Subcutaneous abdominal adipose tissue (tissue), 5 donors: ENCODE measurements around the gene RALGPS2.

Source experiments
- H3K27ac ChIP-seq: one replicate; pipeline ENCODE4 v1.7.0; 2013; ENCODE audit warnings: low read depth, mild to moderate bottlenecking, inconsistent platforms, low read length, moderate library complexity
- H3K27me3 ChIP-seq, 5 donors: one replicate each; pipeline ENCODE4 v1.7.0; 2013; ENCODE audit warnings: low read length in 5 of 5, inconsistent platforms in 1 of 5; ENCODE audit not compliant: control insufficient read depth in 5 of 5, insufficient read depth in 4 of 5
- H3K36me3 ChIP-seq, 5 donors: one replicate each; pipeline ENCODE4 v1.7.0; 2013; ENCODE audit warnings: low read length in 5 of 5; ENCODE audit not compliant: control insufficient read depth in 5 of 5, insufficient read depth in 5 of 5
- H3K4me1 ChIP-seq, 5 donors: one replicate each; pipeline ENCODE4 v1.7.0; 2013; ENCODE audit warnings: low read length in 5 of 5, mild to moderate bottlenecking in 3 of 5, moderate library complexity in 1 of 5; ENCODE audit not compliant: control insufficient read depth in 5 of 5, insufficient read depth in 5 of 5
- H3K4me3 ChIP-seq, 5 donors: one replicate each; pipeline ENCODE4 v1.7.0; 2013; ENCODE audit warnings: low read length in 5 of 5, low read depth in 1 of 5
- H3K9ac ChIP-seq, 5 donors: one replicate each; pipeline ENCODE4 v1.7.0; 2013; ENCODE audit warnings: low read length in 5 of 5, mild to moderate bottlenecking in 4 of 5, moderate library complexity in 3 of 5
- H3K9me3 ChIP-seq, 5 donors: one replicate each; pipeline ENCODE4 v1.7.0; 2013; ENCODE audit warnings: low read length in 5 of 5; ENCODE audit not compliant: control insufficient read depth in 5 of 5
- donor health status: healthy.
- donor health status: healthy.
- donor health status: healthy.
- donor health status: healthy.
- donor health status: healthy.

Gene RALGPS2

GRCh38 chr1:178798232-178798861, 73.3 kb downstream of the RALGPS2 start:
- H3K27me3 ChIP-seq = no peaks in the 10 kb centered on the region

GRCh38 chr1:178802873-178803272, 77.8 kb downstream of the RALGPS2 start:
- no peak overlapping the region for H3K27ac ChIP-seq
- H3K36me3 ChIP-seq = no peaks in the 10 kb centered on the region
- H3K4me3 ChIP-seq = no peak overlapping the region
- H3K4me1 ChIP-seq = no peaks in the 10 kb centered on the region
- no peak overlapping the region for H3K9ac ChIP-seq
- no peaks in the 10 kb centered on the region for H3K27me3 ChIP-seq
- no peaks in the 10 kb centered on the region for H3K9me3 ChIP-seq

More at GRCh38 chr1:178798232-178798861, 73.3 kb downstream of the RALGPS2 start:
- H3K4me3 ChIP-seq = no peak overlapping the region
- H3K9ac ChIP-seq = no peak overlapping the region
- no peaks in the 10 kb centered on the region for H3K9me3 ChIP-seq
- H3K4me1 ChIP-seq = no peaks in the 10 kb centered on the region
- H3K36me3 ChIP-seq = no peaks in the 10 kb centered on the region
- no peak overlapping the region for H3K27ac ChIP-seq

- Histone ChIP-seq H3K9ac (no peak overlapping the region), H3K36me3 (no peaks in the 10 kb centered on the region), H3K4me1 (no peaks in the 10 kb centered on the region), H3K4me3 (no peak overlapping the region), H3K27ac (no peak overlapping the region), H3K9me3 (no peaks in the 10 kb centered on the region), H3K27me3 (no peaks in the 10 kb centered on the region)
These were observed 81.7 kb downstream of the RALGPS2 start for GRCh38 chr1:178806665-178807300.

GRCh38 chr1:178808529-178808928, 83.5 kb downstream of the RALGPS2 start:
- no peaks in the 10 kb centered on the region for H3K9me3 ChIP-seq
- no peak overlapping the region for H3K4me3 ChIP-seq
- H3K27ac ChIP-seq = no peak overlapping the region
- no peaks in the 10 kb centered on the region for H3K4me1 ChIP-seq
- H3K9ac ChIP-seq = no peak overlapping the region
- H3K27me3 ChIP-seq = no peaks in the 10 kb centered on the region
- no peaks in the 10 kb centered on the region for H3K36me3 ChIP-seq

- Histone ChIP-seq H3K27me3 (no peaks in the 10 kb centered on the region), H3K4me1 (no peaks in the 10 kb centered on the region), H3K27ac (no peak overlapping the region), H3K9me3 (no peaks in the 10 kb centered on the region), H3K9ac (no peak overlapping the region), H3K36me3 (no peaks in the 10 kb centered on the region), H3K4me3 (no peak overlapping the region)
These were observed 85.5 kb downstream of the RALGPS2 start for GRCh38 chr1:178810585-178810984.

GRCh38 chr1:178818416-178818815, 93.4 kb downstream of the RALGPS2 start:
- Histone ChIP-seq H3K4me1 (no peaks in the 10 kb centered on the region), H3K27ac (no peak overlapping the region), H3K9me3 (no peaks in the 10 kb centered on the region), H3K4me3 (no peak overlapping the region), H3K27me3 (no peaks in the 10 kb centered on the region), H3K9ac (no peak overlapping the region), H3K36me3 (no peaks in the 10 kb centered on the region)

GRCh38 chr1:178819123-178819522, 94.1 kb downstream of the RALGPS2 start:
- H3K27me3 ChIP-seq = no peaks in the 10 kb centered on the region
- H3K9me3 ChIP-seq = no peaks in the 10 kb centered on the region
- H3K9ac ChIP-seq = no peak overlapping the region
- no peak overlapping the region for H3K4me3 ChIP-seq
- H3K27ac ChIP-seq = no peak overlapping the region
- no peaks in the 10 kb centered on the region for H3K36me3 ChIP-seq
- no peaks in the 10 kb centered on the region for H3K4me1 ChIP-seq

- no peak overlapping the region for H3K4me3 ChIP-seq
- no peaks in the 10 kb centered on the region for H3K9me3 ChIP-seq
These were observed 96.3 kb downstream of the RALGPS2 start for GRCh38 chr1:178821134-178821866.

GRCh38 chr1:178825167-178825566, 100.1 kb downstream of the RALGPS2 start:
- Histone ChIP-seq H3K27ac (no peak overlapping the region), H3K9me3 (no peaks in the 10 kb centered on the region), H3K27me3 (no peaks in the 10 kb centered on the region), H3K4me1 (no peaks in the 10 kb centered on the region), H3K9ac (no peak overlapping the region), H3K36me3 (no peaks in the 10 kb centered on the region), H3K4me3 (no peak overlapping the region)

More at GRCh38 chr1:178821134-178821866, 96.3 kb downstream of the RALGPS2 start:
- Histone ChIP-seq H3K36me3 (no peaks in the 10 kb centered on the region), H3K27me3 (no peaks in the 10 kb centered on the region), H3K27ac (no peak overlapping the region), H3K9ac (no peak overlapping the region), H3K4me1 (no peaks in the 10 kb centered on the region)

- no peak overlapping the region for H3K9ac ChIP-seq
- H3K27ac ChIP-seq = no peak overlapping the region
- no peaks in the 10 kb centered on the region for H3K4me1 ChIP-seq
- no peaks in the 10 kb centered on the region for H3K36me3 ChIP-seq
- no peak overlapping the region for H3K4me3 ChIP-seq
- H3K9me3 ChIP-seq = no peaks in the 10 kb centered on the region
- H3K27me3 ChIP-seq = no peaks in the 10 kb centered on the region
These were observed 119.4 kb downstream of the RALGPS2 start for GRCh38 chr1:178844436-178844835.
